H1 (cell line): ENCODE results near the gene RGS5. TPM values are rescaled to one million over a fixed set of nuclear protein-coding genes. Genes with fewer than 3 reads are reported as not detected.
A peak's percentile ranks its signal among the peaks of the same experiment; 100 is the strongest.

Source experiments
- CTCF ChIA-PET: fragments of 300-600 bp; sonication (Branson Sonifier 250); formaldehyde crosslinking; loops from one replicate; lab custom pipeline; 2021; ENCODE audit not compliant: partially characterized antibody; lab: Charles Lee
- POLR2A ChIA-PET: fragments of 300-600 bp; sonication (Branson Sonifier 250); formaldehyde crosslinking; loops from one replicate; lab custom pipeline; 2021; ENCODE audit warnings: inconsistent platforms; ENCODE audit not compliant: partially characterized antibody; lab: Charles Lee
- DNase-seq, 2 experiments: peaks; one replicate each; pipeline versions ENCODE4 v3.0.0 to v3.0.0-alpha.2; 2010 to 2022; ENCODE audit warnings: low spot score in 2 of 2, low read depth in 1 of 2, mixed read lengths in 1 of 2
- FAIRE-seq: peaks from 2 replicates; lab custom pipeline; 2011; peaks lifted over from hg19 to GRCh38; lab: Jason Lieb, UNC
- H2AFZ ChIP-seq: 2 replicates; pipeline ENCODE4 v1.8.1; 2012; ENCODE audit warnings: low read length, inconsistent platforms
- H2AK5ac ChIP-seq: 2 replicates; pipeline ENCODE4 v1.6.1; 2013; ENCODE audit warnings: low read depth, low read length
- H2BK120ac ChIP-seq: replicated peaks from 2 replicates; pipeline ENCODE3; 2013; ENCODE audit warnings: low read depth, low read length, inconsistent platforms
- H2BK12ac ChIP-seq: 2 replicates; pipeline ENCODE4 v1.6.1; 2013; ENCODE audit warnings: low read depth, low read length
- H2BK15ac ChIP-seq: 2 replicates; pipeline ENCODE4 v1.6.1; 2013; ENCODE audit warnings: low read length
- H2BK20ac ChIP-seq: 2 replicates; pipeline ENCODE4 v1.6.1; 2013; ENCODE audit warnings: low read length
- H2BK5ac ChIP-seq: 2 replicates; pipeline ENCODE4 v1.6.1; 2013; ENCODE audit warnings: low read depth, low read length
- H3K14ac ChIP-seq: 2 replicates; pipeline ENCODE4 v1.6.1; 2013; ENCODE audit warnings: inconsistent platforms; ENCODE audit not compliant: insufficient read length
- H3K18ac ChIP-seq: 2 replicates; pipeline ENCODE4 v1.6.1; 2013; ENCODE audit warnings: low read length; ENCODE audit errors: extremely low read depth
- H3K23ac ChIP-seq: 2 replicates; pipeline ENCODE4 v1.6.1; 2013; ENCODE audit warnings: inconsistent platforms; ENCODE audit not compliant: insufficient read length
- H3K23me2 ChIP-seq: 2 replicates; pipeline ENCODE4 v1.6.1; 2013; ENCODE audit warnings: low read depth, low read length
- H3K27ac ChIP-seq: 2 replicates; pipeline ENCODE4 v1.6.1; 2011; ENCODE audit warnings: low read depth, low read length, inconsistent platforms
- H3K27me3 ChIP-seq, 4 experiments: replicated peaks in 1 of 4; 1 replicate in 1 of 4; 2 replicates in 3 of 4; pipeline versions ENCODE4 v1.6.1 to v1.8.1; 2011 to 2013; ENCODE audit warnings: low read length in 3 of 4, mild to moderate bottlenecking in 3 of 4, inconsistent platforms in 2 of 4, mixed read lengths in 2 of 4, moderate library complexity in 1 of 4; ENCODE audit not compliant: control insufficient read depth in 3 of 4, insufficient read depth in 3 of 4; ENCODE audit errors: extremely low read depth in 1 of 4
- H3K36me3 ChIP-seq, 4 experiments: 2 replicates each; pipeline versions ENCODE4 v1.6.1 to v1.8.1; 2011 to 2013; ENCODE audit warnings: mild to moderate bottlenecking in 4 of 4, low read length in 3 of 4, moderate library complexity in 2 of 4, control low read depth in 1 of 4, inconsistent platforms in 1 of 4; ENCODE audit not compliant: insufficient read depth in 4 of 4, control insufficient read depth in 2 of 4
- H3K4ac ChIP-seq: replicated peaks from 2 replicates; pipeline ENCODE3; 2013; ENCODE audit warnings: low read length, low read depth, mixed read lengths, inconsistent platforms; ENCODE audit not compliant: insufficient read length
- H3K4me1 ChIP-seq, 4 experiments: replicated peaks in 1 of 4; 1 replicate in 1 of 4; 2 replicates in 3 of 4; pipeline versions ENCODE4 v1.6.1 to v1.8.1; 2011 to 2013; ENCODE audit warnings: low read length in 3 of 4, inconsistent platforms in 2 of 4, mixed read lengths in 1 of 4; ENCODE audit not compliant: insufficient read depth in 4 of 4, control insufficient read depth in 3 of 4
- H3K4me2 ChIP-seq, 2 experiments: 2 replicates each; pipeline versions ENCODE4 v1.6.1 to v1.8.1; 2011 to 2013; ENCODE audit warnings: low read depth in 2 of 2, low read length in 2 of 2, control low read depth in 1 of 2, inconsistent platforms in 1 of 2, mild to moderate bottlenecking in 1 of 2; ENCODE audit not compliant: insufficient read depth in 1 of 2
- H3K4me3 ChIP-seq, 4 experiments: fragments of 200-600, 300-600 bp in 1 of 4; sonication (generic), shearing (Covaris generic), sonication (Bioruptor Twin) in 1 of 4; 2 replicates each; pipeline versions ENCODE4 v1.5.1 to v1.8.1; 2011 to 2016; ENCODE audit warnings: low read length in 4 of 4, low read depth in 3 of 4, control low read depth in 2 of 4, inconsistent platforms in 2 of 4, mild to moderate bottlenecking in 2 of 4, mixed read lengths in 1 of 4, moderate library complexity in 1 of 4; ENCODE audit not compliant: insufficient read depth in 2 of 4; ENCODE audit errors: extremely low read depth in 1 of 4
- H3K56ac ChIP-seq: replicated peaks from 2 replicates; pipeline ENCODE3; 2013; ENCODE audit warnings: low read depth, mild to moderate bottlenecking, mixed read lengths, low read length, inconsistent platforms; ENCODE audit not compliant: insufficient read length
- H3K79me1 ChIP-seq: 2 replicates; pipeline ENCODE4 v1.6.1; 2013; ENCODE audit warnings: low read depth, low read length, control low read depth
- H3K79me2 ChIP-seq, 2 experiments: 2 replicates each; pipeline versions ENCODE4 v1.6.1 to v1.8.1; 2012 to 2013; ENCODE audit warnings: low read length in 2 of 2, mild to moderate bottlenecking in 2 of 2, inconsistent platforms in 1 of 2; ENCODE audit not compliant: insufficient read depth in 2 of 2, control insufficient read depth in 1 of 2
- H3K9ac ChIP-seq, 4 experiments: replicated peaks in 1 of 4; 1 replicate in 1 of 4; 2 replicates in 3 of 4; pipeline versions ENCODE4 v1.6.1 to v1.8.1; 2011 to 2013; ENCODE audit warnings: low read depth in 3 of 4, low read length in 3 of 4, control low read depth in 2 of 4, mild to moderate bottlenecking in 2 of 4, moderate library complexity in 2 of 4, inconsistent platforms in 1 of 4; ENCODE audit errors: extremely low read depth in 1 of 4
- H3K9me3 ChIP-seq, 2 experiments: 2 replicates each; pipeline versions ENCODE4 v1.6.1 to v1.8.1; 2012 to 2013; ENCODE audit warnings: mild to moderate bottlenecking in 2 of 2, moderate library complexity in 2 of 2, control low read depth in 1 of 2, inconsistent platforms in 1 of 2, low read depth in 1 of 2, low read length in 1 of 2, mixed read lengths in 1 of 2; ENCODE audit not compliant: insufficient read depth in 2 of 2
- H4K20me1 ChIP-seq, 2 experiments: replicated peaks in 1 of 2; 2 replicates each; pipeline versions ENCODE3 to v1.8.1; 2011 to 2013; ENCODE audit warnings: inconsistent platforms in 2 of 2, low read length in 2 of 2, mild to moderate bottlenecking in 1 of 2; ENCODE audit not compliant: insufficient read depth in 2 of 2, control insufficient read depth in 1 of 2
- H4K5ac ChIP-seq: 2 replicates; pipeline ENCODE4 v1.6.1; 2013; ENCODE audit warnings: low read length, low read depth, mixed read lengths, inconsistent platforms; ENCODE audit not compliant: insufficient read length
- H4K8ac ChIP-seq: 2 replicates; pipeline ENCODE4 v1.8.0; 2013; ENCODE audit warnings: mild to moderate bottlenecking, moderate library complexity, low read length, inconsistent platforms; ENCODE audit not compliant: insufficient read depth; ENCODE audit errors: extremely low read depth
- H4K91ac ChIP-seq: replicated peaks from 2 replicates; pipeline ENCODE3; 2013; ENCODE audit warnings: low read length, mixed read lengths, inconsistent platforms; ENCODE audit not compliant: insufficient read length
- CREB1 ChIP-seq: IDR thresholded peaks from 2 replicates; pipeline ENCODE4 v1.6.1; 2012; ENCODE audit warnings: inconsistent platforms
- MAFK ChIP-seq: IDR thresholded peaks from 2 replicates; pipeline ENCODE4 v1.6.1; 2012; ENCODE audit warnings: low read depth, mild to moderate bottlenecking, improper control_type of control experiment, low read length
- RFX5 ChIP-seq: IDR thresholded peaks from 2 replicates; pipeline ENCODE4 v1.6.1; 2011; ENCODE audit warnings: low read depth, low read length, improper control_type of control experiment, borderline replicate concordance
- SP1 ChIP-seq: IDR thresholded peaks from 2 replicates; pipeline ENCODE4 v1.6.1; 2011; ENCODE audit warnings: low read depth, low read length
- polyA plus RNA-seq, 7 experiments: library from polyadenylated mRNA; depleted of rRNA in 3 of 7; stranded (reverse) in 5 of 7; unstranded in 2 of 7; fragments of >200 nt in 5 of 7; fragments of 200-250 nt in 2 of 7; gene quantifications; 1 replicate in 5 of 7; 2 replicates in 1 of 7; 4 replicates in 1 of 7; pipeline versions ENCODE4 v1.2.1 to v1.2.3, GENCODE V29; 2011 to 2013; ENCODE audit warnings: missing spikeins in 2 of 7, mixed read lengths in 2 of 7
- total RNA-seq: library from RNA; stranded (reverse); fragmentation: NEBNext Ultra II Directional; extraction: Animal tissue kit (Norgen Biotek cat#: 25700); gene quantifications from 2 replicates; pipeline ENCODE4 v1.2.1, GENCODE V29; 2021

RGS5 gene
- total and polyA plus RNA-seq, 2 of the 8 experiments (the other 6 are each of a cell fraction or from before 2014, with no cell fraction given), result 75.5 to 103 TPM

GRCh38 chr1:163196449-163196787, 6.3 kb downstream of the RGS5 start:
- Histone ChIP-seq H3K14ac (no peak overlapping the region), H2BK120ac (no peak overlapping the region), H3K79me1 (no peaks in the 10 kb centered on the region), H3K4me2 (no peak overlapping the region), H3K9ac (no peak overlapping the region), H3K4ac (no peak overlapping the region), H4K5ac (no peak overlapping the region), H3K36me3 (no peaks in the 10 kb centered on the region), H2BK20ac (no peak overlapping the region), H2AK5ac (no peak overlapping the region), H2BK15ac (no peak overlapping the region), H3K27me3 (no peaks in the 10 kb centered on the region), H2BK12ac (no peak overlapping the region), H2BK5ac (no peak overlapping the region), H3K23me2 (no peaks in the 10 kb centered on the region), H3K23ac (no peak overlapping the region), H3K4me1 (peaks cover 0 to 4% (median 3%) of the 10 kb centered on the region in 4 experiments; a peak in 3 of 7 replicates), H2AFZ (no peak overlapping the region), H4K91ac (no peak overlapping the region), H4K8ac (no peak overlapping the region), H3K56ac (no peak overlapping the region), H3K4me3 (no peak overlapping the region), H3K27ac (no peak overlapping the region), H3K9me3 (no peaks in the 10 kb centered on the region), H4K20me1 (no peaks in the 10 kb centered on the region), H3K18ac (no peak overlapping the region), H3K79me2 (peaks cover 0 to 32% of the 10 kb centered on the region in 2 experiments; a peak in 2 of 4 replicates)
- FAIRE-seq, result peak; percentile 68
- no peak for TF ChIP-seq SP1
- no peak for TF ChIP-seq MAFK
- no peak for TF ChIP-seq CREB1
- TF ChIP-seq RFX5, result no peak
- ChIA-PET POLR2A (interaction anchor here (3.5 kb wide), 1 partner anchor 9 kb away, joined by 16 read pairs; no protein-coding TSS in a partner anchor), CTCF (interaction anchor here (0.7 kb wide), 1 partner anchor 30 kb away, joined by 3 read pairs; no protein-coding TSS in a partner anchor)
- DNase-seq, result no peak
